Measurements from ENCODE around the gene PRSS8. TPM values are rescaled to one million over a fixed set of nuclear protein-coding genes. Genes with fewer than 3 reads are reported as not detected.

The PRSS8 gene
- total RNA-seq, 1 experiment from 2014 or later = 154 TPM

GRCh38 chr16:31131416-31131815 is 4.1 kb downstream of the PRSS8 start:
- intact Hi-C loops (cut with micrococcal nuclease; ENCODE audit: unreplicated experiment) = loop anchor here (1.0 to 2.0 kb wide), 3 partner anchors 8 to 19 kb away; partner anchors contain the start of genes KAT8 and PRSS36

GRCh38 chr16:31130899-31131298 is 4.6 kb downstream of the PRSS8 start:
- Histone ChIP-seq H2AFZ (no peak overlapping the region), H3F3A (ENCODE audit: insufficient read depth, low read depth) (peaks cover 62% of the 10 kb centered on the region), H3K27ac (peak overlapping the region; percentile 91), H3K79me2 (ENCODE audit: low read depth) (peaks cover 12% of the 10 kb centered on the region), H3K4me3 (no peak overlapping the region), H3K9me2 (ENCODE audit: insufficient read depth) (no peaks in the 10 kb centered on the region), H3K27me3 (ENCODE audit: insufficient read depth, low read depth) (no peaks in the 10 kb centered on the region), H3K4me1 (replicated peaks; ENCODE audit: insufficient read depth) (peaks cover 70% of the 10 kb centered on the region), H3K9me3 (ENCODE audit: insufficient read depth, low read depth) (no peaks in the 10 kb centered on the region), H3K4me2 (peak overlapping the region; percentile 61), H4K20me1 (ENCODE audit: insufficient read depth) (no peaks in the 10 kb centered on the region), H3K36me3 (ENCODE audit: low read depth) (no peaks in the 10 kb centered on the region; the same call in 1 of the 2 replicates)
- POLR2A ChIA-PET (ENCODE audit: unreplicated experiment) = interaction anchor here (0.6 to 1.8 kb wide), 8 partner anchors 10 to 330 kb away, joined by 3 to 22 read pairs (median 6); partner anchors contain the start of genes FUS and KAT8
- no TSS peak for BruUV-seq (replicated peaks)
- DNase-seq = peak; percentile 94 to 98
- CTCF ChIA-PET = interaction anchor here (0.5 to 2.0 kb wide), 4 partner anchors 12 to 313 kb away, joined by 3 to 32 read pairs (median 5); partner anchors contain the start of gene SETD1A
- intact Hi-C loops (cut with micrococcal nuclease; ENCODE audit: unreplicated experiment) = loop anchor here (1.0 to 2.0 kb wide), 3 partner anchors 8 to 19 kb away; partner anchors contain the start of genes KAT8 and PRSS36
- TF ChIP-seq EZH2 (IDR thresholded peaks at IDR 0.05; ENCODE audit: low read depth) = no peak
- TF ChIP-seq CTCF (conservative IDR thresholded peaks at IDR 0.05) = no peak

More at GRCh38 chr16:31131416-31131815, 4.1 kb downstream of the PRSS8 start:
- peaks cover 12% of the 10 kb centered on the region for H3K79me2 ChIP-seq (ENCODE audit: low read depth)
- no peak overlapping the region for H2AFZ ChIP-seq
- no peak for DNase-seq
- no peaks in the 10 kb centered on the region for H4K20me1 ChIP-seq (ENCODE audit: insufficient read depth)
- no peak for TF ChIP-seq CTCF (conservative IDR thresholded peaks at IDR 0.05)
- no peak for TF ChIP-seq EZH2 (IDR thresholded peaks at IDR 0.05; ENCODE audit: low read depth)
- H3K4me2 ChIP-seq = peak overlapping the region; percentile 58
- peaks cover 64% of the 10 kb centered on the region for H3F3A ChIP-seq (ENCODE audit: insufficient read depth, low read depth)
- no peaks in the 10 kb centered on the region for H3K9me3 ChIP-seq (ENCODE audit: insufficient read depth, low read depth)
- POLR2A ChIA-PET (ENCODE audit: unreplicated experiment) = interaction anchor here (0.6 to 1.8 kb wide), 8 partner anchors 10 to 329 kb away, joined by 3 to 22 read pairs (median 6); partner anchors contain the start of genes FUS and KAT8
- BruUV-seq (replicated peaks) = no TSS peak
- peaks cover 75% of the 10 kb centered on the region for H3K4me1 ChIP-seq (replicated peaks; ENCODE audit: insufficient read depth)
- H3K4me3 ChIP-seq = no peak overlapping the region
- H3K9me2 ChIP-seq (ENCODE audit: insufficient read depth) = no peaks in the 10 kb centered on the region
- H3K36me3 ChIP-seq (ENCODE audit: low read depth) = no peaks in the 10 kb centered on the region; the same call in 1 of the 2 replicates
- H3K27ac ChIP-seq = peak overlapping the region; percentile 91
- CTCF ChIA-PET = interaction anchor here (0.5 to 2.0 kb wide), 5 partner anchors 11 to 313 kb away, joined by 3 to 32 read pairs (median 6); partner anchors contain the start of gene SETD1A
- no peaks in the 10 kb centered on the region for H3K27me3 ChIP-seq (ENCODE audit: insufficient read depth, low read depth)

GRCh38 chr16:31130336-31130891 is 5.1 kb downstream of the PRSS8 start:
- Histone ChIP-seq H3K9me2 (ENCODE audit: insufficient read depth) (no peaks in the 10 kb centered on the region), H3K27me3 (ENCODE audit: insufficient read depth, low read depth) (no peaks in the 10 kb centered on the region), H3K9me3 (ENCODE audit: insufficient read depth, low read depth) (no peaks in the 10 kb centered on the region), H3K36me3 (ENCODE audit: low read depth) (no peaks in the 10 kb centered on the region; the same call in 1 of the 2 replicates), H4K20me1 (ENCODE audit: insufficient read depth) (no peaks in the 10 kb centered on the region), H3K4me1 (replicated peaks; ENCODE audit: insufficient read depth) (peaks cover 66% of the 10 kb centered on the region), H3K4me2 (peak overlapping the region; percentile 61), H2AFZ (no peak overlapping the region), H3K27ac (peak overlapping the region; percentile 91), H3F3A (ENCODE audit: insufficient read depth, low read depth) (peaks cover 61% of the 10 kb centered on the region), H3K4me3 (no peak overlapping the region), H3K79me2 (ENCODE audit: low read depth) (peaks cover 12% of the 10 kb centered on the region)
- ChIA-PET POLR2A (ENCODE audit: unreplicated experiment) (interaction anchor here (0.6 to 1.8 kb wide), 5 partner anchors 13 to 330 kb away, joined by 3 to 10 read pairs (median 7); partner anchors contain the start of genes FUS and KAT8), CTCF (interaction anchor here (0.8 to 2.0 kb wide), 2 partner anchors 12 to 314 kb away, joined by 3 to 32 read pairs; no protein-coding TSS in a partner anchor)
- intact Hi-C loops (cut with micrococcal nuclease; ENCODE audit: unreplicated experiment) = loop anchor here (2.0 kb wide), 1 partner anchor 14 kb away; the partner anchor contains the start of gene KAT8
- BruUV-seq (replicated peaks) = no TSS peak
- DNase-seq = no peak
- TF ChIP-seq CTCF (conservative IDR thresholded peaks at IDR 0.05) (no peak), EZH2 (IDR thresholded peaks at IDR 0.05; ENCODE audit: low read depth) (no peak)
